MM.1S (cell line): Measurements from ENCODE around the gene NEUROD4.

ENCODE experiments used
- DNase-seq: peaks from one replicate; pipeline ENCODE4 v3.0.0-alpha.2; 2015
- H2AFZ ChIP-seq: fragments of 300-600 bp; sonication (generic); 2 replicates; pipeline ENCODE4 v1.6.0; 2016; ENCODE audit warnings: antibody characterized with exemption, low read length
- H3F3A ChIP-seq: fragments of 300-600 bp; sonication (generic); 2 replicates; pipeline ENCODE4 v1.6.1; 2016; ENCODE audit warnings: mild to moderate bottlenecking, antibody characterized with exemption, low read length, moderate library complexity, mixed read lengths; ENCODE audit not compliant: insufficient read depth
- H3K27ac ChIP-seq: fragments of 300-600 bp; sonication (generic); 2 replicates; pipeline ENCODE4 v1.5.1; 2016; ENCODE audit warnings: mild to moderate bottlenecking, low read length
- H3K27me3 ChIP-seq: fragments of 300-600 bp; sonication (generic); replicated peaks from 2 replicates; pipeline ENCODE4 v1.6.0; 2016; ENCODE audit warnings: low read length; ENCODE audit not compliant: insufficient read depth
- H3K36me3 ChIP-seq: fragments of 300-600 bp; sonication (generic); replicated peaks from 2 replicates; pipeline ENCODE4 v1.6.1; 2016; ENCODE audit warnings: mild to moderate bottlenecking, low read length, mixed read lengths; ENCODE audit not compliant: insufficient read depth
- H3K4me1 ChIP-seq: fragments of 300-600 bp; sonication (generic); 2 replicates; pipeline ENCODE4 v1.6.1; 2016; ENCODE audit warnings: low read length, mixed read lengths
- H3K4me2 ChIP-seq: fragments of 300-600 bp; sonication (generic); 2 replicates; pipeline ENCODE4 v1.6.0; 2016; ENCODE audit warnings: low read depth, low read length
- H3K4me3 ChIP-seq: fragments of 300-600 bp; sonication (generic); 2 replicates; pipeline ENCODE4 v1.5.1; 2016; ENCODE audit warnings: low read length, mixed read lengths
- H3K79me2 ChIP-seq: fragments of 300-600 bp; sonication (generic); 2 replicates; pipeline ENCODE4 v1.6.1; 2016; ENCODE audit warnings: mixed run types, low read length, mixed read lengths
- H3K9ac ChIP-seq: fragments of 300-600 bp; sonication (generic); 2 replicates; pipeline ENCODE4 v1.6.1; 2016; ENCODE audit warnings: low read length, mixed read lengths
- H3K9me2 ChIP-seq: fragments of 300-600 bp; sonication (generic); replicated peaks from 2 replicates; pipeline ENCODE4 v1.6.1; 2016; ENCODE audit warnings: mild to moderate bottlenecking, low read length, mixed read lengths; ENCODE audit not compliant: insufficient read depth
- H3K9me3 ChIP-seq: fragments of 300-600 bp; sonication (generic); replicated peaks from 2 replicates; pipeline ENCODE4 v1.6.1; 2016; ENCODE audit warnings: mild to moderate bottlenecking, low read length, mixed read lengths; ENCODE audit not compliant: insufficient read depth
- H4K20me1 ChIP-seq: fragments of 300-600 bp; sonication (generic); 2 replicates; pipeline ENCODE4 v1.6.1; 2016; ENCODE audit warnings: mild to moderate bottlenecking, low read length, moderate library complexity, mixed read lengths; ENCODE audit not compliant: insufficient read depth
- CTCF ChIP-seq: fragments of 300-600 bp; sonication (generic); IDR thresholded peaks from 2 replicates; pipeline ENCODE4 v1.5.1; 2016; ENCODE audit warnings: antibody characterized with exemption, low read length, mixed read lengths
- EZH2 ChIP-seq: fragments of 300-600 bp; sonication (generic); optimal IDR thresholded peaks from 2 replicates; pipeline ENCODE3; 2017; ENCODE audit warnings: low read depth, mild to moderate bottlenecking, antibody characterized with exemption, low read length, mixed read lengths
- EZH2phosphoT487 ChIP-seq: fragments of 300-600 bp; sonication (generic); IDR thresholded peaks from 2 replicates; pipeline ENCODE4 v1.6.1; 2018; ENCODE audit warnings: antibody characterized with exemption, low read length

The NEUROD4 gene

GRCh38 chr12:55043542-55043941 lies 23.8 kb downstream of the NEUROD4 start:
- no peak for DNase-seq
- no peak for TF ChIP-seq CTCF
- TF ChIP-seq EZH2phosphoT487: no peak
- TF ChIP-seq EZH2: no peak
- Histone ChIP-seq H3K9me3 (no peaks in the 10 kb centered on the region), H3K9ac (no peak overlapping the region), H3K4me2 (no peak overlapping the region), H3K4me1 (no peaks in the 10 kb centered on the region), H3K27me3 (no peaks in the 10 kb centered on the region), H3K79me2 (no peaks in the 10 kb centered on the region), H3K27ac (no peak overlapping the region), H3K36me3 (no peaks in the 10 kb centered on the region), H3K4me3 (no peak overlapping the region), H3K9me2 (no peaks in the 10 kb centered on the region), H2AFZ (no peak overlapping the region), H3F3A (no peaks in the 10 kb centered on the region), H4K20me1 (no peaks in the 10 kb centered on the region)

- Histone ChIP-seq H3K4me1 (no peaks in the 10 kb centered on the region), H3K9me3 (no peaks in the 10 kb centered on the region), H3K4me3 (no peak overlapping the region), H3K4me2 (no peak overlapping the region), H2AFZ (no peak overlapping the region), H4K20me1 (no peaks in the 10 kb centered on the region), H3K9me2 (no peaks in the 10 kb centered on the region), H3F3A (no peaks in the 10 kb centered on the region), H3K27me3 (no peaks in the 10 kb centered on the region), H3K9ac (no peak overlapping the region), H3K36me3 (no peaks in the 10 kb centered on the region), H3K27ac (no peak overlapping the region), H3K79me2 (no peaks in the 10 kb centered on the region)
- TF ChIP-seq CTCF (no peak), EZH2phosphoT487 (no peak), EZH2 (no peak)
- DNase-seq: no peak
Measured at GRCh38 chr12:55044135-55044534, 24.4 kb downstream of the NEUROD4 start.

DNA sequence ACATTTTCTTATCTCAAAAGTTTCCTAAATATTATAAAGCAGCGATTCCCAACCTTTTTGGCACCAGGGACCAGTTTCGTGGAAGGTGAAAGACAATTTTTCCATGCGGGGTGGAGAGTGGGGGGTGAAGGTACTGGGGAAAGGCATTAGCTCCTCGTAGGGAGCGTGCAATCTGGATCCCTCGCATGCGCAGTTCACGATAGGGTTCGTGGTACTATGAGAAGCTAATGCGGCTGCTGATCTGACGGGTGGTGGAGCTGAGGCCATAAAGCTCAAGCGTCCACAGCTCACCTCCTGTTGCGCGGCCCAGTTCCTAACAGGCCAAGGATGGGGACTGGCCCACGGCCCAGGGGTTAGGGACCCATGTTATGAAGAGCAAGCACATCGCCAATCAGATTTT lies 29.9 kb downstream of the NEUROD4 start:
- Histone ChIP-seq H3K27ac (no peak overlapping the region), H3K79me2 (no peaks in the 10 kb centered on the region), H3K4me3 (no peak overlapping the region), H4K20me1 (no peaks in the 10 kb centered on the region), H3K4me2 (no peak overlapping the region), H3K9me3 (no peaks in the 10 kb centered on the region), H3K9me2 (no peaks in the 10 kb centered on the region), H2AFZ (no peak overlapping the region), H3K36me3 (no peaks in the 10 kb centered on the region), H3K27me3 (no peaks in the 10 kb centered on the region), H3K4me1 (no peaks in the 10 kb centered on the region), H3K9ac (no peak overlapping the region), H3F3A (no peaks in the 10 kb centered on the region)
- TF ChIP-seq EZH2phosphoT487 (no peak), EZH2 (no peak), CTCF (no peak)
- DNase-seq: no peak
